GM12878 (cell line): ENCODE data around the gene SPPL3. TPM values are rescaled to one million over a fixed set of nuclear protein-coding genes. Genes with fewer than 3 reads are reported as not detected.

ENCODE experiments used
- ATAC-seq: fragments of 200-7000 bp; cut with Tn5 transposase; 3 replicates; pipeline ENCODE4 v1.9.1; 2020; ENCODE audit warnings: mild to moderate bottlenecking, moderate library complexity
- BruUV-seq: library from RNA; stranded (reverse); fragments of 400-500 nt; replicated peaks from 2 replicates; lab custom pipeline; 2021; lab: Mats Ljungman, UMichigan
- CTCF ChIA-PET: fragments of 300-600 bp; sonication (Branson Sonifier 250); formaldehyde crosslinking; extraction: SDS; loops from one replicate; lab custom pipeline; 2021; ENCODE audit warnings: inconsistent platforms; lab: Yijun Ruan, JAX
- POLR2A ChIA-PET: fragments of 350-600 bp; formaldehyde crosslinking; extraction: SDS; loops from one replicate; lab custom pipeline; 2021; ENCODE audit warnings: inconsistent platforms; lab: Charles Lee
- RAD21 ChIA-PET: fragments of 300-600 bp; sonication (Branson Sonifier 250); formaldehyde crosslinking; loops from one replicate; lab custom pipeline; 2023; ENCODE audit warnings: antibody characterized with exemption; ENCODE audit not compliant: unreplicated experiment; lab: Charles Lee
- SMC1A ChIA-PET: fragments of 300-600 bp; sonication (Branson Sonifier 250); formaldehyde crosslinking; loops from one replicate; lab custom pipeline; 2023; ENCODE audit not compliant: unreplicated experiment, uncharacterized antibody; lab: Charles Lee
- DNase-seq: peaks from one replicate; pipeline ENCODE4 v3.0.0-alpha.2; 2011; ENCODE audit warnings: low read depth, low spot score
- FAIRE-seq: peaks from 3 replicates; lab custom pipeline; 2011; peaks lifted over from hg19 to GRCh38; lab: Jason Lieb, UNC
- H2AFZ ChIP-seq: 2 replicates; pipeline ENCODE4 v1.6.0; 2011; ENCODE audit warnings: low read depth, low read length, control low read depth; ENCODE audit not compliant: control insufficient read depth
- H3K27ac ChIP-seq: 2 replicates; pipeline ENCODE4 v1.5.1; 2011; ENCODE audit warnings: control low read depth; ENCODE audit not compliant: control insufficient read depth, insufficient read depth
- H3K27me3 ChIP-seq, 2 experiments: replicated peaks in 1 of 2; 2 replicates each; pipeline versions ENCODE4 v1.6.0 to v1.6.1; 2011; ENCODE audit warnings: low read length in 1 of 2; ENCODE audit not compliant: control insufficient read depth in 2 of 2, insufficient read depth in 2 of 2
- H3K36me3 ChIP-seq, 2 experiments: 2 replicates each; pipeline ENCODE4 v1.5.1; 2011; ENCODE audit warnings: low read length in 1 of 2; ENCODE audit not compliant: control insufficient read depth in 2 of 2, insufficient read depth in 2 of 2
- H3K4me1 ChIP-seq: 2 replicates; pipeline ENCODE4 v1.6.1; 2011; ENCODE audit warnings: mild to moderate bottlenecking, low read length, moderate library complexity, mixed read lengths; ENCODE audit not compliant: control insufficient read depth, insufficient read depth
- H3K4me2 ChIP-seq: 2 replicates; pipeline ENCODE4 v1.6.0; 2011; ENCODE audit warnings: control low read depth; ENCODE audit not compliant: control insufficient read depth, insufficient read depth
- H3K4me3 ChIP-seq: fragments of 200-600 bp; sonication (generic); 2 replicates; pipeline ENCODE4 v1.5.1; 2016
- H3K79me2 ChIP-seq: 2 replicates; pipeline ENCODE4 v1.6.0; 2011; ENCODE audit warnings: low read length; ENCODE audit not compliant: control insufficient read depth, insufficient read depth
- H3K9ac ChIP-seq: 2 replicates; pipeline ENCODE4 v1.8.0; 2011; ENCODE audit warnings: low read length, control low read depth, mixed read lengths; ENCODE audit not compliant: control insufficient read depth, insufficient read depth
- H3K9me3 ChIP-seq: replicated peaks from 3 replicates; pipeline ENCODE4 v1.5.1; 2011; ENCODE audit warnings: mild to moderate bottlenecking, low read length; ENCODE audit not compliant: control insufficient read depth, insufficient read depth
- H4K20me1 ChIP-seq: 2 replicates; pipeline ENCODE4 v1.6.0; 2011; ENCODE audit not compliant: control insufficient read depth, insufficient read depth
- FOXM1 ChIP-seq: IDR thresholded peaks from 2 replicates; pipeline ENCODE4 v1.6.1; 2012; ENCODE audit warnings: low read depth, mild to moderate bottlenecking, inconsistent platforms, low read length, moderate library complexity
- GABPA ChIP-seq: IDR thresholded peaks from 2 replicates; pipeline ENCODE4 v1.6.1; 2014; ENCODE audit warnings: antibody characterized with exemption, low read depth, mild to moderate bottlenecking, inconsistent platforms
- HDAC6 ChIP-seq: fragments of 200-600 bp; sonication (generic); IDR thresholded peaks from one replicate; pipeline ENCODE4 v1.8.0; 2017; ENCODE audit warnings: antibody characterized with exemption; ENCODE audit not compliant: unreplicated experiment
- MXI1 ChIP-seq: fragments of 150-350 bp; IDR thresholded peaks from 2 replicates; pipeline ENCODE4 v1.6.1; 2011; ENCODE audit warnings: low read depth, mild to moderate bottlenecking, inconsistent platforms, low read length, improper control_type of control experiment
- RAD51 ChIP-seq: fragments of 450-650 bp; IDR thresholded peaks from 2 replicates; pipeline ENCODE4 v1.6.1; 2016; ENCODE audit warnings: moderate library complexity, mild to moderate bottlenecking, inconsistent platforms
- RFX5 ChIP-seq: IDR thresholded peaks from 2 replicates; pipeline ENCODE4 v1.6.1; 2011; ENCODE audit warnings: low read depth, low read length, improper control_type of control experiment
- SIX5 ChIP-seq: IDR thresholded peaks from 2 replicates; pipeline ENCODE4 v1.6.1; 2011; ENCODE audit warnings: mild to moderate bottlenecking, low read depth, low read length, moderate library complexity; ENCODE audit not compliant: severe bottlenecking
- ZNF622 ChIP-seq: fragments of 450-650 bp; IDR thresholded peaks from 2 replicates; pipeline ENCODE4 v1.6.1; 2017; ENCODE audit warnings: mild to moderate bottlenecking, inconsistent platforms
- WGBS: methylation state at CpG from one replicate; pipeline ENCODE4 v1.1.6; 2016; ENCODE audit warnings: low lambda C conversion rate; ENCODE audit not compliant: insufficient replicate concordance, insufficient coverage; ENCODE audit errors: missing lambda C conversion rate; 5-methylcytosine and 5-hydroxymethylcytosine counted together
- in situ Hi-C: fragments of 300-500 bp; cut with MboI; formaldehyde crosslinking; loops from 9 replicates; pipeline ENCODE4 v1.14.3; 2018; ENCODE audit warnings: mixed read lengths
- intact Hi-C: fragments of 100-400 bp; cut with micrococcal nuclease; formaldehyde crosslinking; loops from one replicate; pipeline ENCODE4 v1.14.2; 2022; ENCODE audit not compliant: unreplicated experiment
- polyA plus RNA-seq, 11 experiments: library from polyadenylated mRNA; depleted of rRNA in 4 of 11; unstranded in 6 of 11; stranded (reverse) in 5 of 11; fragments of >200 nt; fragmentation: Nextera tagmentation in 4 of 11; fragmentation: Illumina TruSeq in 1 of 11; extraction: Ambion mirVana in 4 of 11; extraction: Trizol in 1 of 11; gene quantifications; 1 replicate in 1 of 11; 2 replicates in 10 of 11; pipeline versions ENCODE4 v1.2.1 to v1.2.3, GENCODE V29; 2011 to 2016; ENCODE audit warnings: inconsistent platforms in 2 of 11, missing spikeins in 2 of 11, low read depth in 1 of 11
- total RNA-seq, 4 experiments: library from RNA; depleted of rRNA in 3 of 4; stranded (reverse); fragments of >200 nt in 3 of 4; fragmentation: Illumina TruSeq in 1 of 4; extraction: Trizol in 1 of 4; gene quantifications; 2 replicates each; pipeline versions ENCODE4 v1.2.1 to v1.2.3, GENCODE V29; 2013 to 2021
- TF ChIP-seq, protein P1 (sequence below): IDR thresholded peaks from 2 replicates; pipeline ENCODE4 v1.6.1; 2012; ENCODE audit warnings: low read length, inconsistent platforms
- TF ChIP-seq, protein P2 (sequence below): fragments of 450-650 bp; IDR thresholded peaks from 2 replicates; pipeline ENCODE4 v1.6.1; 2018; ENCODE audit warnings: borderline replicate concordance, mild to moderate bottlenecking; ENCODE audit not compliant: partially characterized antibody
- TF ChIP-seq, protein P3 (sequence below): fragments of 450-650 bp; conservative IDR thresholded peaks from 2 replicates; pipeline ENCODE4 v1.6.1; 2017; ENCODE audit warnings: mild to moderate bottlenecking, moderate library complexity

Gene SPPL3
- total and polyA plus RNA-seq, 10 of the 15 experiments (the other 5 are each of a cell fraction or from before 2014, with no cell fraction given), result 4.3 to 45.5 (median 11.7) TPM

DNA sequence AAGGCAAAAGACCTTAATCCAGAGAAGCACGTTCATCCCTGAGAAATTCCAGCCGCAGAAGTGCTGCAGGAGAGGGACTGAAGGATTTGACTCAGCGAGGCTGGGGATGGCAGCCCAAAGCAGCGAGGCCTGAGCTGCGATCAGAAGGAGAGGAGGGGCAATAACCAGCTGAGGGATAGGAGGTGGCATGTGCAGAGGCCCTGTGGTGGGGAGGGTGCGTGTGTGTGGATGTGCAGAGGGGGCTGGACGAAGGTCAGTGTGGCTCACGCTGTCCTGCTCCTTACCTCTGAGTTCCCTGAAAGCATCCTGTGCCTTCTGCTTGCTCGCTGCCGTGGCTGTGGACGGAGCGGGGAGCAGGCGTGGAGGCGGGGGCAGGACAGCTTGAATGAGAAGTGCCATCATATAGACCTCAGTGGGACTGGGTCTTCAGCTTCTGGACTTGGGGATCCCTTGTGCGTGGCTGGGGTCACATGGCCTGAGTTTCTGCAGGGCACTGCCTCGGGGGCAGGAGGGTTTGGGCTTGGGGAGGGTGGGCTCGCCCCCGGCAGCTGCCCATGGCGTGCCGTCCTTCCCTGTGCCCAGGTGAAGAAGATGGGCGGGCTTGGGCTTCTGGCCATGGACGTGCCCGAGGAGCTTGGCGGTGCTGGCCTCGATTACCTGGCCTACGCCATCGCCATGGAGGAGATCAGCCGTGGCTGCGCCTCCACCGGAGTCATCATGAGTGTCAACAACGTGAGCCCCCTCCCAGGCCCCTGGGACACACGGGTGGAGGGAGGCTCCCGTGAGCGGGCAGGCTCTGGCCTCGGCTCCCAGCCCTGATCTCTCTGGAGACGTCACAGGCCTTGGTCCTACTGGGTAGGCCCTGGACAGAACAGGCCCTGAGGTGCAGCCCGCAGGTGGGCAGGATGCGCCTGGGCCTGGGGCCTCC, 167.5 kb downstream of the SPPL3 start (continued):
- TF ChIP-seq RFX5 (no peak), GABPA (no peak)
- TF ChIP-seq, protein P1, sequence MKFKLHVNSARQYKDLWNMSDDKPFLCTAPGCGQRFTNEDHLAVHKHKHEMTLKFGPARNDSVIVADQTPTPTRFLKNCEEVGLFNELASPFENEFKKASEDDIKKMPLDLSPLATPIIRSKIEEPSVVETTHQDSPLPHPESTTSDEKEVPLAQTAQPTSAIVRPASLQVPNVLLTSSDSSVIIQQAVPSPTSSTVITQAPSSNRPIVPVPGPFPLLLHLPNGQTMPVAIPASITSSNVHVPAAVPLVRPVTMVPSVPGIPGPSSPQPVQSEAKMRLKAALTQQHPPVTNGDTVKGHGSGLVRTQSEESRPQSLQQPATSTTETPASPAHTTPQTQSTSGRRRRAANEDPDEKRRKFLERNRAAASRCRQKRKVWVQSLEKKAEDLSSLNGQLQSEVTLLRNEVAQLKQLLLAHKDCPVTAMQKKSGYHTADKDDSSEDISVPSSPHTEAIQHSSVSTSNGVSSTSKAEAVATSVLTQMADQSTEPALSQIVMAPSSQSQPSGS, result no peak

DNA sequence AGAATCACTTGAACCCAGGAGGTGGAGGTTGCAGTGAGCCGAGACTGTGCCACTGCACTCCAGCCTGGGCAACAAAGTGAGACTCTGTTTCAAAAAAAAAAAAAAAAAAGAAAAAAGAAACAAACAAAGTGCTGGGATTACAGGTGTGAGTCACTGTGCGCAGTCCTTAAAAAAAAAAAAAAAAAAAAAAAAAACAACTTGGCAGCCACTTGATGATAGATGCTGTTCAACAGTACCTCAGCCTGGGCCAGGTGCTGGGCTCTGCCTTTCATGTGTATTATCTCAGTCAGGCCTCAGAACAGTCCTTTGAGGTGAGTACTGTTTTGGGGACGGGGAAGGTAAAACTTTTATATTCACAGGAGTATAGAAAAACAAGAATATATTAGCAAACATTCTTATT, 169.0 kb downstream of the SPPL3 start:
- no peaks in the 10 kb centered on the region for H4K20me1 ChIP-seq
- DNase-seq (no peak), ATAC-seq (no peak), FAIRE-seq (no peak)
- no peak overlapping the region for H3K9ac ChIP-seq
- no peak overlapping the region for H3K4me3 ChIP-seq
- ChIA-PET CTCF (interaction anchor here (0.7 to 1.3 kb wide), 2 partner anchors 237 to 483 kb away, joined by 3 to 7 read pairs; no protein-coding TSS in a partner anchor), RAD21 (no interaction called here), SMC1A (no interaction called here), POLR2A (no interaction called here)
- BruUV-seq, result no TSS peak
- H3K9me3 ChIP-seq, result no peaks in the 10 kb centered on the region
- H3K27me3 ChIP-seq, result no peaks in the 10 kb centered on the region
- no peak overlapping the region for H2AFZ ChIP-seq
- H3K4me1 ChIP-seq, result no peaks in the 10 kb centered on the region
- no peak overlapping the region for H3K27ac ChIP-seq
- no peak overlapping the region for H3K4me2 ChIP-seq
- intact Hi-C loops, result no loop called here
- 0 out of 4 replicates have a peak, but pooled peaks cover 0 to 1% of the 10 kb centered on the region in 2 experiments for H3K36me3 ChIP-seq
- 93% methylated on average over 1 of the region's 3 CpGs for WGBS
- no peaks in the 10 kb centered on the region for H3K79me2 ChIP-seq
- in situ Hi-C loops, result no loop called here
- TF ChIP-seq, protein P2, sequence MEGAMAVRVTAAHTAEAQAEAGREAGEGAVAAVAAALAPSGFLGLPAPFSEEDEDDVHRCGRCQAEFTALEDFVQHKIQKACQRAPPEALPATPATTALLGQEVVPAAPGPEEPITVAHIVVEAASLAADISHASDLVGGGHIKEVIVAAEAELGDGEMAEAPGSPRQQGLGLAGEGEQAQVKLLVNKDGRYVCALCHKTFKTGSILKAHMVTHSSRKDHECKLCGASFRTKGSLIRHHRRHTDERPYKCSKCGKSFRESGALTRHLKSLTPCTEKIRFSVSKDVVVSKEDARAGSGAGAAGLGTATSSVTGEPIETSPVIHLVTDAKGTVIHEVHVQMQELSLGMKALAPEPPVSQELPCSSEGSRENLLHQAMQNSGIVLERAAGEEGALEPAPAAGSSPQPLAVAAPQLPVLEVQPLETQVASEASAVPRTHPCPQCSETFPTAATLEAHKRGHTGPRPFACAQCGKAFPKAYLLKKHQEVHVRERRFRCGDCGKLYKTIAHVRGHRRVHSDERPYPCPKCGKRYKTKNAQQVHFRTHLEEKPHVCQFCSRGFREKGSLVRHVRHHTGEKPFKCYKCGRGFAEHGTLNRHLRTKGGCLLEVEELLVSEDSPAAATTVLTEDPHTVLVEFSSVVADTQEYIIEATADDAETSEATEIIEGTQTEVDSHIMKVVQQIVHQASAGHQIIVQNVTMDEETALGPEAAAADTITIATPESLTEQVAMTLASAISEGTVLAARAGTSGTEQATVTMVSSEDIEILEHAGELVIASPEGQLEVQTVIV, result no peak
- TF ChIP-seq SIX5 (no peak), ZNF622 (no peak), FOXM1 (no peak), MXI1 (no peak), HDAC6 (no peak), RAD51 (no peak)
- TF ChIP-seq, protein P3, sequence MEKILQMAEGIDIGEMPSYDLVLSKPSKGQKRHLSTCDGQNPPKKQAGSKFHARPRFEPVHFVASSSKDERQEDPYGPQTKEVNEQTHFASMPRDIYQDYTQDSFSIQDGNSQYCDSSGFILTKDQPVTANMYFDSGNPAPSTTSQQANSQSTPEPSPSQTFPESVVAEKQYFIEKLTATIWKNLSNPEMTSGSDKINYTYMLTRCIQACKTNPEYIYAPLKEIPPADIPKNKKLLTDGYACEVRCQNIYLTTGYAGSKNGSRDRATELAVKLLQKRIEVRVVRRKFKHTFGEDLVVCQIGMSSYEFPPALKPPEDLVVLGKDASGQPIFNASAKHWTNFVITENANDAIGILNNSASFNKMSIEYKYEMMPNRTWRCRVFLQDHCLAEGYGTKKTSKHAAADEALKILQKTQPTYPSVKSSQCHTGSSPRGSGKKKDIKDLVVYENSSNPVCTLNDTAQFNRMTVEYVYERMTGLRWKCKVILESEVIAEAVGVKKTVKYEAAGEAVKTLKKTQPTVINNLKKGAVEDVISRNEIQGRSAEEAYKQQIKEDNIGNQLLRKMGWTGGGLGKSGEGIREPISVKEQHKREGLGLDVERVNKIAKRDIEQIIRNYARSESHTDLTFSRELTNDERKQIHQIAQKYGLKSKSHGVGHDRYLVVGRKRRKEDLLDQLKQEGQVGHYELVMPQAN, result no peak
